SK-MEL-5 (cell line): ENCODE data around the gene CHN1. TPM values are rescaled to one million over a fixed set of nuclear protein-coding genes. Genes with fewer than 3 reads are reported as not detected.

Experiments
- DNase-seq: peaks from one replicate; pipeline ENCODE4 v3.0.0-alpha.2; 2016; ENCODE audit warnings: low read depth, low spot score
- in situ Hi-C: cut with HindIII; loops from 2 replicates; pipeline ENCODE4 v1.10.0; 2016; ENCODE audit warnings: low sequenced_read_pairs, high pct_unique_total_duplicates, low pct_unique_long_range_greater_than_20kb
- total RNA-seq: library from RNA; depleted of rRNA; stranded (reverse); fragments of >200 nt; shearing (Covaris generic); gene quantifications from 2 replicates; pipeline ENCODE4 v1.2.3, GENCODE V29; 2014

Gene CHN1
- total RNA-seq, 1 experiment from 2014 or later = 5.7 TPM

DNA sequence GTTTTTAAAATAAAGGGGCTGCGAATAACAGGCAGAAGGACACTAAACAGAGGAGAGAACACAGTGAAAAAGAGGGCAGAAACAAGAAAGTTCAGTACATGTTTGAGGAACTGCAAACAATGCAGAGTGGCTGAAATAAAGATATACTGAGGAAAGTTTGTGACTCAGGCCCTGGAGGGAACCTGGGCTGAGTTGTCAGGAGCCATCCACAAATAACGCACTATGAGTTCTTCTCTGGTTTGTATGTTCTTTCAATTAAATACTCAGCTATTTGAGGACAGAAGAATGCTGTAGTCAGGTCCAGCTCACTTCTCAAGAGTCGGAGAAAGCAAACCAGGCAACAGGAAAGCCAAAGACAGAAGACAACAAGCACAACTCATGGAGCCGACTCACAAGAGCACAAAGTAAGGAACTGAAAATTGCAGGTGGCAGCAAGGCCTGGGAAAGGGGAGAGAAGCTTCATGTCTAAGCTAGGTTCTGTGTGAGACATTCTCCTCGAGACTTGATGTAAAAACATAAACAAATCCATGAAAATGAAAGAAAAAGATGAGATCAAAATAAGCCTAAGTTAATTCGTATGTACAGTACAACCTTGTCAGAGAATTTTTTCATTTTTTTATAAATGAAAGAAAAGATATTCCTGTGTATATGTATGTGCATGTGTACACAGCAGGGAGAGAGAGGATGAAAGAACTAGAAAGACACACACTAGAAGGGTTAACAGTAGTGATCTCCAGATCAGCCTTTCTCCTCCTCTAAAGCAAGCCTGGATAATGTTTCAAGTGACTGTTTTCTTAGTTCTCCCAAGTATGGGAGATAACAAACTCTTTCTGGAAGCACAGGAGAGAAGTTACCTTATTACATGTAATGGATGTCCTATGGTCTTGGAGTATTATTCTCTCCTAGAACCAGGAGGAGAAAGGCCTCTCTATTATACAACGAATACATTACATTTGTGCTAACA lies 41.5 kb downstream of the CHN1 start:
- no peak for DNase-seq
- in situ Hi-C loops = no loop called here

DNA sequence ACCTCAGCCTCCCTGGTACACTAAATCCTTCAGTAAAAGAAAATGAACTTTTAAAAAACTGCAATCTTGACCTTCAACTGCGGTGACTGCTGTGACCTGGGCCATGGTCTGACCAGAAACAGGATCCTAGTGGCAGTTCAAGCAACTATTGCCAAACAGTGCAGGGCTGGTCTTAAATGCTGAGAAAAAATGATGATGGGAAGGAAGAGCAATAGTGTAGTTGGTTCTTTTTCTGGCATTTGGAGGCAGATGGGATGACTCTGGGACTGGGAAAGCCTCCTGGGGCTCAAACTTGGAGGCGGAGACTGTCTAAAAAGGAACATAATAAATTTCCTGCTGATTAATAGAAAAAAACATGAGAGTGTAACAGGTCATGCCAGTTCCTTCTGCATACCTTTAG lies 45.4 kb downstream of the CHN1 start:
- in situ Hi-C loops = no loop called here

DNA sequence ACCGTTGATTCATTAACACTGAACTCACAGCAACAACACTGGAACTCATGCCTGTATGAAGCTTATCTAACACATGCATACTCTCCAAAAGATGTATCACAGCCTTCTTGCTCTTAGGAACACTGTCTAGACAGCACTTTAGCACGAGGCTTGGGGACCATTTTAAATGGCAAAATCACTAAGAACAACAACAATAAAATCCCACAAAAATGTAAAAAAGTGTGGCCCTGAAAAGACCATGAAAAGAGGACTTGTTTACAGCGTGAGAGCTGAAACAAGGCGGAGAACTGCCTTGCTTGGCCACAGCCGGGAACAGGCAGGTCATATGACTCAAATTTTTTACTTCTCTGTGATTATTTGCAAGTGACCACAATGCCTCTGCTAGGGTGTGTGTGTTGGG lies 48.1 kb downstream of the CHN1 start:
- peak; percentile 91 for DNase-seq
- in situ Hi-C loops = no loop called here

More for the DNA sequence above, 45.4 kb downstream of the CHN1 start:
- no peak for DNase-seq

DNA sequence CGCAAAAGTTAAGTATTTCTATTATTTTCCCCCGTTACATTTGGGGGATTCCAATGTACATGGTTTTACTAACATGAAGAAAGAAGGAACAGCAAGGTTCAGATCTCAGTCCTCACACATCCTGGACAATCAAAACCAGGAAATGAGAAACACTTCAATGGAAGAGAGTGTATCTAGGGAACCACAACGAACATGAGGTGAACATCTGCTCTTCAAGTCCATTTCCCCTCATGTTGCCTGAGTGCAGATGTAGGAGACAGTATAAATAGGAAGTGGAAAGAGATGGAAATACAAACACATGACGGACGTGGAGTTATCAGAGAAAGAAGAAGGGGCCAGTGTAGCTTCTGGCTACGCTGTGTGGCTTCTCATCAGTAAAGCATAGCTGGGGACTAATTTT lies 52.6 kb downstream of the CHN1 start:
- in situ Hi-C loops = no loop called here

DNA sequence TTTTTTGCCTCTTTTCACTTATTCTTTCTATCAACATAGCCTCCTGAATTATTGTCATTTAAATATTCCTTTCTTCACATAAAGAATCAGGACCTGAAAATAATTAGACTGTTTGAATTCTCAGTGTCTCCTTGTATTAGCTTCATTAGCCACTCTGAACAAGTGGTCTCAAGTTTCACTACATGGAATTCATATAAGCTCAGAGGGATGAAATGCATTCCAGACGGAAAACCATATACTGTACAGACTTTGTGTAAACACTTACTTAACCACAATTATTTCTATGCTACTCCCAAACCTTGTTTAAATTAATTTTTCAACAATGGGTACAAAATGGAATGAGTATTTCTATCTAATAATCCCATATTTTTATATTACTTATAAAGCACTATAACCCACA lies 53.4 kb downstream of the CHN1 start:
- in situ Hi-C loops = no loop called here
- no peak for DNase-seq

More for the DNA sequence above, 52.6 kb downstream of the CHN1 start:
- DNase-seq = no peak

DNA sequence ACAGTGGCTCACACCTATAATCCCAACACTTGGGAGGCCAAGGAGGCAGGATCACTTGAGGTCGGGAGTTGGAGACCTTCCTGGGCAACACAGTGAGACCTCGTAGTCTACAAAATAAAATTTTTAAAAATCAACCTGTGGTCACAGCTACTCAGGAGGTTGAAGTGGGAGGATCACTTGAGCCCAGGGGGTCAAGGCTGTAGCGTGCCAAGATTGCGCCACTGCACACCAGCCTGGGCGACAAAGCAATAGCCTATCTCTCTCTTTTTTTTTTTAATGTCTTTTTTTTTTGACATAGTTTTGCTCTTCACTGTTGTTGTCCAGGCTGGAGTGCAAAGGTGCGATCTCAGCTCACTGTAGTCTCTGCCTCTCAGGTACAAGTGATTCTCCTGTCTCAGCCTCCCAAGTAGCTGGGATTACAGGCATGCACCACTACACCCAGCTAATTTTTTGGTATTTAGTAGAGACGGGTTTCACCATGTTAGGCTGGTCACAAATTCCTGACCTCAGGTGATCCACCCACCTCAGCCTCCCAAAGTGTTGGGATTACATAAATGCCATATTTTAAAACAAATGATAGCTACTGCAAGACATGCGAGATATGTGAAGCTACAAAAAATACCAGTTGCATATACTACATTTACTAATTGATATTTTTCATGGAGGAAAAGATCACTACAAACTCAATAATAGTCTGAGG lies 55.0 kb downstream of the CHN1 start:
- no peak for DNase-seq
- in situ Hi-C loops = no loop called here

DNA sequence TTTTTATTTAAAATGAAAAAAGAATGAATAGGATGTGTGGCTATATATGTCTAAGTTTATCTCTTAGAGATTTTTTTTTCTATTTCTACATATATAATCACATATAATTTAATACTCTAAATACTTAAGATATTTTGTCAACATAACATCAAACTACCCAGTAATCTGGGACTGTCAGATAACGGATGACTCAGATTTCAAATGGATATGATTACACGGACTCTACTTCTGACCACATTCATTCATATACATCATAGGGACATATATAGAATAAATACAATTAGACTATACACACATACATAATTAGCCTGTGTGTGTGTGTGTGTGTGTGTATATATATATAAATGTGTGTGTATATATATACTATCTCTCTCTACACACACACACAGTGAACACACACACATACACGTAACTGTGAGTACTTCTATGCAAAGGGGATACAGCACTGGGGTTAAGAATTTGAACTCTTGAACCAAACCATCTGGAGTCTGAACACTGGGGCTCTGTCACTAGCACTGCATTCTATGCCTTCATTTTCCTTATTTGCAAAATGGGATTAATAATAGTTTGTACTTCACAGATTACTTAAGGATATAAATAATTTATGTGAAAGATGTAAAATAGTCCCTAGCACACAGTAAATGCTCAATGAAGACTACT lies 59.5 kb downstream of the CHN1 start:
- DNase-seq = no peak

DNA sequence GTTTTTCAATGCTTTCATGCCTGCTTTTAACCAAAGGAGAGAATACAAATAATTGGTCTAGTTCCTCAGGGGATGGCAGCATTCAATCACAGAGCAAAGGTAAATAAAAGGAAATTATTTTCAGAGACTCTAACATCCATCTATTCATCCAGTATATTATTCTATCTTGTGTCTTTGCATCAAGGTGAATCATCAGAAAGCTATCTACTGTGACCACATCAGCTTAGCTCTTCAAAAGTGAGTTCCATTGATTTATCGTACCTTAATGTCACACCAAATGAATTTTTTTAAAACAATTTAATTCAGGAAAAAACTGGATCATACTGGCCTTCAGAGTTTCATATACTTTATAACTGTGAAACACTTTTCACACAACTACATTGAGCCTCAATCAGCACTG lies 66.1 kb downstream of the CHN1 start:
- in situ Hi-C loops = no loop called here
- no peak for DNase-seq

More for the DNA sequence above, 59.5 kb downstream of the CHN1 start:
- in situ Hi-C loops = no loop called here

DNA sequence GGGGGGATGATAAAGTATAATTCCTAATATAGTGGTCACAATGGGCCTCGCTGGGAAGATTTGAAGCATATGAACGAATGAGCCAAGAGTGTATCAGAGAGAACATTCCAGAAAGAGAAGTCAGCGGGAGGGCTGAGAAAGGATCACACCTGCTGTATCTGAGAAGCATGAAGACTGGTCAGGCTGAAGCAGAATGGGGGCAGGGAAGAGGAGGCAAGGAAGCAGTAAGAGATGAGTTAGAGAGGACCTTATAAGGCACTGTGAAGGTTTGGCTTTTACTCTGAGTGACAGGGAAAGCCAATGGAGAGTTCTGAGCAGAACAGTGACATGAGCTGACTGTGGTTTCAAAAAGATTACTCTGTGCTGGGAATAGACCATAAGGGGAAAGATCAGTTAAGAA lies 73.5 kb downstream of the CHN1 start:
- no peak for DNase-seq
- in situ Hi-C loops = no loop called here

DNA sequence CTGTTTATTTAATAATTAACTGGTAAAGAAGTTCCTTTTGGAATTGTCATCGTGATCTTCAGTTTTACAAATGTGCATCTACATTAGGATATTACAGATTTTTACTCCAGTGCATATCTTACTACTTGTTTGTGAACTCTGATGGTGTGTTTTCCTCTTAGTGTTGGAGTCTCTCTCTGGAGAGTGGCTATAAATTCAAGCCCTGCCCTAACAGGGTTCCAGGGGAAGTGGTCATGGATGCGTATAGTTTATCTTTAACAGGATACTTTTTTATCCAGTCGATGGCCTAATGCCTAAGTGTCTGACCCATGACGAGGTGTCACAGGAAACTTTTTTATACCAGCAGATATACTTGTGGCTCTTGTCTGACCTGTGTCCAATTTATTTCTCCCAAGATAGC lies 75.4 kb downstream of the CHN1 start:
- in situ Hi-C loops = no loop called here

DNA sequence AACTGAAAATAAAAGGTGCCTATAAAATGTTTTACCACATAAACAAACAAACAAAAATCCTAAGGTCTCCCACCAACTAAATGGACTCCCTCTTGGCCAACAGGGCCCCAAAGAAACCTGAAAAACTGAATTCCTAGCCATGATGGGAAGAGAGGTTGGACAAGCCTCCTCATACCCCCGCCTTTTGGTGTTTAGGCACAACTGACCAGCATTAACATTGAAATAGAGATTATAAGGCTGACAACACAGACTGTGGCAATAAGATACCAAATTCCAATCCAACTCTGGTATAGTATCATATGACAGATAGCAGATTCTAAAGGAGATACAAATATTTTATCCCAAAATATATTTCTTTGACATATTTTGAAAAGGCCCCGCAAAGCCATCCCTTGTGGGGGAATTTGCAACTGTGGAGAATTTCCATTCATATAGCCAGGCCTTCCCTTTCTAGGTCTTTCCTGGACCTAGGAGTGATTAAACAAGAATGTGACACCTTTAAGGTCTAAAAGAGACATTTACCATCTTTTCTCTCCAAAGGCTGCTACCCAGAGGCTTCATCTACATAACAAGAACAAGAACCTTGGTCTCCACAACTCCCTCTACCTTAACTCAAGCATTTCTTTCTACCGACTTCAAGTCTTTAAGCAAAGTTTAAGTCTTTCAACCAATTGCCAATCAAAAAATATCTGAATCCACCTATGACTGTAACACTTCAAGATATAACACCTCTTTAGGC lies 80.0 kb downstream of the CHN1 start:
- in situ Hi-C loops = no loop called here
- DNase-seq = no peak

More for the DNA sequence above, 75.4 kb downstream of the CHN1 start:
- DNase-seq = no peak

DNA sequence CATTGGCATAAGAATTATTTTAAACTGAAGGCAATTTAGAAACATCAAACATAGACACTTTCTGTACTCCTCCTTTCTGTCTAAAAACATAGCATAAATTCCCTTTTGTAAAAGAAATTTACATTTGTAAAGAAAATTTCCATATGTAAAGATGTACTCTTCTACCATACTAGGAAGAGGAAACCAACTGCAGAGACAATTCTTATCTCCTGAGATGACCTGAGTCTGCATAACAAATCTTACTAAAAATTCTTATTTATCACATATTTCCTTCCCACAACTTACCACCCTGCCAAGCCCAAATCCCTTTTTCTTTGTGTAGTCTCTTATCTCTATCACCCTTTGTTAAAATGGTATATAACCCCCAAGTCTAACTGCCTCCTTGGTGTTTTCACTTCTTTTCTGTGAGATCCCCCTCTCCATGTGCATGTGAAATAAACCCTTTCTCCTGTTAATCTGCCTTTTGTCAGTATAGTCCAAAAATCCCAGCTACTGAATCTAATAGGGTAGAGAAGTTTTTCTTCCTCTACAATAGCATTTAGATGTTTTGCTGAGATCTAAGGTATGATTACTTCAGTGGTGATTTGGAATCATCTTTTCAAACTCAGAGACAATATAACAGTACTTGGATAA lies 81.0 kb downstream of the CHN1 start:
- in situ Hi-C loops = no loop called here
- DNase-seq = no peak

DNA sequence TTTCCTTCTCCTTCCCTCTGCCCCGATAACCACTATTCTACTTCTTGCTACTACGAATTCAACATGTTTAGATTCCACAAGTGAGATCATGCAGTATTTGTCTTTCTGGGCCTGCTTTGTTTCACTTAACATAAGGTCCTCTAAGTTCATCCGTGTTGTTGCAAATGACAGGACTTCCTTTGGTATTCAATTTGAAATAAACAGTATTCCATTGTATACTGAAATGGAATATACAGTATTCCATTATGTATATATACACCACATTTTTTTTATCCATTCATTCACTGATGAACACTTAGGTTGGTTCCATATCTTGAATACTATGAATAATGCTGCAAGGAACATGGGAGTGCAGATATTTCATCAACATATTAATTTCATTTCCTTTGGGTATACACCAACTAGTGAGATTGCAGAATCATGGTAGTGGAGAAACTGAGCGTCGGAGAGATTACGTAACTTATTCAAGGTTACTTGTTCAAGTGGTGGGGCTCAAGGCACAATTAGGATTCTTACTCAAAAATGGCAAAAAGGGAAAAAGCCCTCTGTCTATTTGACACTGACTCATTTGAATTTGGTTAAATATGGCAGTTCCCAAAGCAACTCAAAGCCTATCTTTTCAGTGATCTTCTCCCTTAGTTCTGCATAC lies 85.1 kb downstream of the CHN1 start:
- DNase-seq = peak; percentile 80
- in situ Hi-C loops = no loop called here

DNA sequence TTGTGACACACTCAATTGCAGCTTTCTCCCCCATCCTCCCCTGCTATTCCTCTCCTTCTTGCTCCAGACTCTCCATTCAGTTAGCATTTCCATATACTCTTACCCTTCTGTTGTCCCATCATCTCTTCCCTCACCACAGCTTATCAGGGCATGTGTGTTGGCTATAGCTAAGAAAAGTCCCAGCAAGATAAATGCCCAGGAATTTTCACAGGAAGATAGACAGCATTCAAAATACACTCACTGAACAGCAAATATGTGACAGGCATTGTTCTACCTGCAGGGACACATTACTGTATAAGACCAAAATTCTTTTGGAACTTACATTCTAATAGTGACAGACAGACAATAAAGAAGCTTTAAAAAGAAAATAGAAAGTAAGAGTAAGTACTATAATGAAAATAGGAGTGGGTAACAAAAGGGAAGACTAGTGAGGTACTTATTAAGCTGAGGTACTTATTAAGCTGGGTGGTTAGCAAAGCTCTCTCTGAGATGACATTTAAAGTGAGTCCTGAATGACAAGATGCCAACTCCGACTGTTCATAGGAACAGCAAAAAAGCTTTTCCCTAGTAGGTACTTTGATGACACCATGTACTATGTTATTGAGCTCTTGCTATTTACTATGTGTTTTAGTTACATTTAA lies 86.2 kb downstream of the CHN1 start:
- in situ Hi-C loops = no loop called here
- DNase-seq = no peak

DNA sequence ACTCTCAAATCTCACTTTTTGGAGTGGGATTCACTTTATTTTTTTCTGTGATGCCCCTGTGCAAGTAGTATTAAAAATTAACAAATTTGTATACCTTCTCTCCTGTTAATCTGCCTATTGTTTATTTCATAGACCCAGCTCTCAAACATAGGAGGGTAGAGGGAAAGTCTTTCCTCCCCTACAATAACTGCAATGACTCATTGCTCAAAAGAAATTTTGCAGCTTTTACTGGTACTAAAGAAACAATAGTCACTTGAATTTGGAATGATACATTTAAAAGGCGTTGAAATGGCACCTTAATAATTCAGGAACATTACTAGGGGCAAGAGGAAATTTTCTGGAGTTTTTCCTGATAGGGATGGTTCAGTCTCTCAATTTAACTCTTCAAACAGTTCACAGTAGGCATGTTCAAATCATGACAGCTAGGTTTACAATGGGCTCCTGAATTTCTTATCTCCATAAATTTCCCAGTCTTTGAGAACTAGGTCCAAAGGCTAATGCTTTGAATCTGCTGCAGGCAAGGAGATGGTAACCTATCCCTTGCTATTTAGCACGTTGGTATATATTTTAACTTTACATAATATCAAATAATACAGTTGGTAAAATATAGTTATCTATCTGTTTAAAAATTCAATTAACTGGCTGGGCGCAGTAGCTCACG lies 88.8 kb downstream of the CHN1 start:
- DNase-seq = no peak
- in situ Hi-C loops = no loop called here
